ENCODE data around the gene HLX. TPM values are rescaled to one million over a fixed set of nuclear protein-coding genes. Genes with fewer than 3 reads are reported as not detected.

Gene HLX
- total RNA-seq, 3 donors from 2014 or later = 5.0 to 17.8 (median 15.1) TPM

- Histone ChIP-seq H3K4me3 (no peak overlapping the region), H3K4me1 (no peaks in the 10 kb centered on the region), H3K36me3 (no peaks in the 10 kb centered on the region), H3K9me3 (no peaks in the 10 kb centered on the region), H3K27me3 (no peaks in the 10 kb centered on the region), H3K27ac (no peak overlapping the region)
- intact Hi-C loops (cut with DNase I; ENCODE audit: low total_unique reads) = no loop called here
- no peak for DNase-seq (ENCODE audit: low spot score in 2 of 2)
- TF ChIP-seq POLR2AphosphoS5 (IDR thresholded peaks at IDR 0.05) (no peak), CTCF (IDR thresholded peaks at IDR 0.05) (no peak), POLR2A (IDR thresholded peaks at IDR 0.05) (no peak)
Observed at GRCh38 chr1:220924331-220924970, 45.2 kb downstream of the HLX start.

- DNase-seq (ENCODE audit: low spot score in 2 of 2) = no peak
- no peak for TF ChIP-seq POLR2AphosphoS5 (IDR thresholded peaks at IDR 0.05)
- TF ChIP-seq POLR2A (IDR thresholded peaks at IDR 0.05) = no peak
- TF ChIP-seq CTCF (IDR thresholded peaks at IDR 0.05) = no peak
- intact Hi-C loops (cut with DNase I; ENCODE audit: low total_unique reads) = no loop called here
- H3K27ac ChIP-seq = no peak overlapping the region
- no peaks in the 10 kb centered on the region for H3K27me3 ChIP-seq
- H3K4me3 ChIP-seq = no peak overlapping the region
- no peaks in the 10 kb centered on the region for H3K9me3 ChIP-seq
- H3K36me3 ChIP-seq = no peaks in the 10 kb centered on the region
- no peaks in the 10 kb centered on the region for H3K4me1 ChIP-seq
Observed at GRCh38 chr1:220925707-220926106, 46.5 kb downstream of the HLX start.

GRCh38 chr1:220926146-220926545 lies 46.9 kb downstream of the HLX start:
- H3K4me1 ChIP-seq = no peaks in the 10 kb centered on the region
- intact Hi-C loops (cut with DNase I; ENCODE audit: low total_unique reads) = no loop called here
- H3K4me3 ChIP-seq = no peak overlapping the region
- no peak for DNase-seq (ENCODE audit: low spot score in 2 of 2)
- H3K36me3 ChIP-seq = no peaks in the 10 kb centered on the region
- H3K27ac ChIP-seq = no peak overlapping the region
- no peak for TF ChIP-seq POLR2A (IDR thresholded peaks at IDR 0.05)
- no peak for TF ChIP-seq CTCF (IDR thresholded peaks at IDR 0.05)
- no peak for TF ChIP-seq POLR2AphosphoS5 (IDR thresholded peaks at IDR 0.05)
- no peaks in the 10 kb centered on the region for H3K27me3 ChIP-seq
- H3K9me3 ChIP-seq = no peaks in the 10 kb centered on the region

GRCh38 chr1:220927442-220927841 lies 48.2 kb downstream of the HLX start:
- DNase-seq (ENCODE audit: low spot score in 2 of 2) = no peak
- Histone ChIP-seq H3K4me1 (no peaks in the 10 kb centered on the region), H3K4me3 (no peak overlapping the region), H3K27ac (no peak overlapping the region), H3K27me3 (no peaks in the 10 kb centered on the region), H3K9me3 (no peaks in the 10 kb centered on the region), H3K36me3 (no peaks in the 10 kb centered on the region)
- intact Hi-C loops (cut with DNase I; ENCODE audit: low total_unique reads) = no loop called here
- TF ChIP-seq CTCF (IDR thresholded peaks at IDR 0.05) (no peak), POLR2AphosphoS5 (IDR thresholded peaks at IDR 0.05) (no peak), POLR2A (IDR thresholded peaks at IDR 0.05) (no peak)

GRCh38 chr1:220928320-220928719 lies 49.1 kb downstream of the HLX start:
- H3K4me3 ChIP-seq = no peak overlapping the region

More at GRCh38 chr1:220928320-220928719, 49.1 kb downstream of the HLX start:
- Histone ChIP-seq H3K27ac (no peak overlapping the region), H3K9me3 (no peaks in the 10 kb centered on the region), H3K27me3 (no peaks in the 10 kb centered on the region), H3K36me3 (no peaks in the 10 kb centered on the region), H3K4me1 (no peaks in the 10 kb centered on the region)
- TF ChIP-seq POLR2A (IDR thresholded peaks at IDR 0.05) (no peak), CTCF (IDR thresholded peaks at IDR 0.05) (no peak), POLR2AphosphoS5 (IDR thresholded peaks at IDR 0.05) (no peak)
- intact Hi-C loops (cut with DNase I; ENCODE audit: low total_unique reads) = no loop called here
- DNase-seq (ENCODE audit: low spot score in 2 of 2) = no peak
